A375 (cell line): ENCODE data around the gene SNX13. TPM values are rescaled to one million over a fixed set of nuclear protein-coding genes. Genes with fewer than 3 reads are reported as not detected.

Source experiments
- total RNA-seq: library from RNA; depleted of rRNA; stranded (reverse); fragments of >200 nt; shearing (Covaris generic); gene quantifications from 2 replicates; pipeline ENCODE4 v1.2.3, GENCODE V29; 2014; rRNA removed

Gene SNX13, protein sequence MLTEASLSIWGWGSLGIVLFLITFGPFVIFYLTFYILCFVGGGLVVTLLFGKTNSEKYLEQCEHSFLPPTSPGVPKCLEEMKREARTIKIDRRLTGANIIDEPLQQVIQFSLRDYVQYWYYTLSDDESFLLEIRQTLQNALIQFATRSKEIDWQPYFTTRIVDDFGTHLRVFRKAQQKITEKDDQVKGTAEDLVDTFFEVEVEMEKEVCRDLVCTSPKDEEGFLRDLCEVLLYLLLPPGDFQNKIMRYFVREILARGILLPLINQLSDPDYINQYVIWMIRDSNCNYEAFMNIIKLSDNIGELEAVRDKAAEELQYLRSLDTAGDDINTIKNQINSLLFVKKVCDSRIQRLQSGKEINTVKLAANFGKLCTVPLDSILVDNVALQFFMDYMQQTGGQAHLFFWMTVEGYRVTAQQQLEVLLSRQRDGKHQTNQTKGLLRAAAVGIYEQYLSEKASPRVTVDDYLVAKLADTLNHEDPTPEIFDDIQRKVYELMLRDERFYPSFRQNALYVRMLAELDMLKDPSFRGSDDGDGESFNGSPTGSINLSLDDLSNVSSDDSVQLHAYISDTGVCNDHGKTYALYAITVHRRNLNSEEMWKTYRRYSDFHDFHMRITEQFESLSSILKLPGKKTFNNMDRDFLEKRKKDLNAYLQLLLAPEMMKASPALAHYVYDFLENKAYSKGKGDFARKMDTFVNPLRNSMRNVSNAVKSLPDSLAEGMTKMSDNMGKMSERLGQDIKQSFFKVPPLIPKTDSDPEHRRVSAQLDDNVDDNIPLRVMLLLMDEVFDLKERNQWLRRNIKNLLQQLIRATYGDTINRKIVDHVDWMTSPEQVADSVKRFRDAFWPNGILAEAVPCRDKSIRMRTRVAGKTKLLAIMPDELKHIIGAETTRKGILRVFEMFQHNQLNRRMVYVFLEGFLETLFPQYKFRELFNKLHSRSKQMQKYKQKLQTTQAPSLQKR
- 35.8 and 60.9 TPM in 2 replicates for total RNA-seq

DNA sequence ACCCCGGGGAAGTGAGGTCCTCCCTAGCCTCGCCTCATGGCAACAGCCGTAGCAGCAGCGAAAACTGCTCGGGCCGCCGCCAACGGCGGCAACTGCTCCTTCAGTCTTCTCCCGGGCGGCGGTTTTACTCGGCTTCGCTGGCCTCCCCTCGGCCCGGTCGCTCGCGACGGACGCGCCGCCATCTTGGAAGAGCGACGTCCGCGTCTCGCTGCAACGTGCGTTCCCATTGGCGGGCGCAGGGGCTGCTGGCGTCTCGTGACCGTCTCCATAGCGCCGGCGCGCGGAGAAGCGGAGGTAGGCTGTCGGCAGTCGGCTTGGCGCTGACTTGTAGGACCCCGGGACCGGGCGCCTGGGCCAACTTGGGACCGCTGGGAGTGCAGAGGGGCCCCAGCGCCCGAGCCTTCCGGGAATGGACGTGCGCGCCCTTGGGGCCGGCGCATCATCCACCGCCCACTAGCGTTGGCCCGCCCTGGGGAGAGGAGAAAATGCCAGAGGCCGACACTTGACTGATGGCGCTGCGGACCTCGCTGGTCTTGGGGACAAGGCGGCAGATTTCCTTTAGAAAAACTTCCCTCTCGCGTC, at the start of gene SNX13:
Gene SNX13 (minus strand): TSS at position 193 of the 582 bp plus-strand sequence. CDS start 199 bp downstream, outside the sequence.

Other genes starting within 250 kb of the SNX13 start
- not detected in 2 replicates for gene PRPS1L1, start 87.4 kb upstream of the SNX13 start, total RNA-seq